ENCODE measurements around the gene TNIP1. TPM values are rescaled to one million over a fixed set of nuclear protein-coding genes. Genes with fewer than 3 reads are reported as not detected.

Gene TNIP1
- total RNA-seq, 1 donor from 2014 or later = 99.6 TPM

DNA sequence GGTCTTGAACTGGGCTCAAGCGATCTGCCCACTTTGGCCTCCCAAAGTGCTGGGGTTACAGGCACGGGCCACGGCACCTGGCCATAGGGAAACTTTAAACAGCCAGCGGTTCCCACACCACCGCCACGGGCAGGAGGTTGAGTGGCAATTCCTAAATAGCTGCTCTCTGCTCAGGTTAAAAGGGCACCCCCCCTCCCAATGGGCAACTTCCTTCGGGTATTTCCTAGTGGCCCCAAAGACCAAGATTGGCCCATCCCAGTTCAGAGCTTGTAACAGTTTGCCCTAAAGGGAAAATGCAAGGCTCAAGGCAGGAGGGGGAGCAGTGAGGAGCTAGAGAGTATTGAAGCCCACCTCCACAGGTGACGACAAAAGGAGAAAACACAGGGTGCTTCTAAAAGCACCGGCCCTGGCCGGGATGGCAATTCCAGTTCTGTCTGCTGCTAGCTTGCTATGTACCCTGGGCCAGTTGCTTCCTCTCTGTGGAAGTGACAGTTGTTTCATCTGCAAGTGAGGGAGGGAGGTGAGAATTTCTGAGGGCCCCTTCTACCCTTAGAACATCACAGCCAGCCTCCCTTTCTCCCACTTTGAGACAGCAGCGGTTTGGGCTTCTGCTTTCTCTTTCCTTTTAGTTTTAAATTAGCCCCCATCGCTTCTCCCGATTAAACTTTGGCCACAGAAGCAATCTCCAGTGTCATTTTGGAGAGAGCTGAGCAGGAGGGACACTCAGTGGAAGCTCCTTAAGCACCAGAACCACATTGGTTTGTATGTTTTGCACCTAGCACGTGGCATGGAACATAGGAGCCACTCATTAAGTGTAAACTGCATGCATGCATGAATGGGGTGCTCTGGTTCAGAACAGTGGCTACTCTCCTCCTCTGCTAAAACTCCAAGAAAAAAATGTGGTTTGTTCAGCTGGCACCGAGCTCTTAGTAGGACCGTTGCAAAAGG, 17.3 kb upstream of the TNIP1 start:
- Histone ChIP-seq H3K27me3 (ENCODE audit: low read depth) (no peaks in the 10 kb centered on the region), H3K4me3 (no peak overlapping the region), H3K36me3 (peaks cover 20% of the 10 kb centered on the region), H3K27ac (peak overlapping the region; percentile 11), H3K9me3 (no peaks in the 10 kb centered on the region), H3K4me1 (peaks cover 91% of the 10 kb centered on the region)
- intact Hi-C loops (cut with DNase I) = no loop called here
- TF ChIP-seq, protein P1, sequence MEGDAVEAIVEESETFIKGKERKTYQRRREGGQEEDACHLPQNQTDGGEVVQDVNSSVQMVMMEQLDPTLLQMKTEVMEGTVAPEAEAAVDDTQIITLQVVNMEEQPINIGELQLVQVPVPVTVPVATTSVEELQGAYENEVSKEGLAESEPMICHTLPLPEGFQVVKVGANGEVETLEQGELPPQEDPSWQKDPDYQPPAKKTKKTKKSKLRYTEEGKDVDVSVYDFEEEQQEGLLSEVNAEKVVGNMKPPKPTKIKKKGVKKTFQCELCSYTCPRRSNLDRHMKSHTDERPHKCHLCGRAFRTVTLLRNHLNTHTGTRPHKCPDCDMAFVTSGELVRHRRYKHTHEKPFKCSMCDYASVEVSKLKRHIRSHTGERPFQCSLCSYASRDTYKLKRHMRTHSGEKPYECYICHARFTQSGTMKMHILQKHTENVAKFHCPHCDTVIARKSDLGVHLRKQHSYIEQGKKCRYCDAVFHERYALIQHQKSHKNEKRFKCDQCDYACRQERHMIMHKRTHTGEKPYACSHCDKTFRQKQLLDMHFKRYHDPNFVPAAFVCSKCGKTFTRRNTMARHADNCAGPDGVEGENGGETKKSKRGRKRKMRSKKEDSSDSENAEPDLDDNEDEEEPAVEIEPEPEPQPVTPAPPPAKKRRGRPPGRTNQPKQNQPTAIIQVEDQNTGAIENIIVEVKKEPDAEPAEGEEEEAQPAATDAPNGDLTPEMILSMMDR (IDR thresholded peaks at IDR 0.05) = no peak
- DNase-seq (no peak), ATAC-seq (no peak)

DNA sequence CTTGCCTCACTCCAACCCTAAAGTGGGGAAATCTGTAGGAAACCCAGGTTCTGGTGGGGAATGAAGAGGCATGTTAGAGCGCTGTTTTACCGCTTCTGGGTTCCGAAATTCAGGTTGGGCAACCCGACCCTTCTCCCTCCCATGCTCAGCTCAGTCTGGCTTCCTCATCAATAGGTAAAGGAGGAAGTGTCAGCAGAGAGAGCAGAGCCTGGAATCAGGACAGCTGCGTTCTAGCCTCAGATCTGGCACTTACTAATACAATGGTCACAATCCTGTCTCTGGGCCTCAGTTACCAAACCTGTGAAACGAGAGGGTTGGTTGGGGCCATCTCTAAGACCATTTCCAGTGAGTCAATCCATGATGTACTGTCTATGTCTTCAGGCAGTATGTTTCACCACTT, 16.2 kb upstream of the TNIP1 start:
- ATAC-seq = no peak

DNA sequence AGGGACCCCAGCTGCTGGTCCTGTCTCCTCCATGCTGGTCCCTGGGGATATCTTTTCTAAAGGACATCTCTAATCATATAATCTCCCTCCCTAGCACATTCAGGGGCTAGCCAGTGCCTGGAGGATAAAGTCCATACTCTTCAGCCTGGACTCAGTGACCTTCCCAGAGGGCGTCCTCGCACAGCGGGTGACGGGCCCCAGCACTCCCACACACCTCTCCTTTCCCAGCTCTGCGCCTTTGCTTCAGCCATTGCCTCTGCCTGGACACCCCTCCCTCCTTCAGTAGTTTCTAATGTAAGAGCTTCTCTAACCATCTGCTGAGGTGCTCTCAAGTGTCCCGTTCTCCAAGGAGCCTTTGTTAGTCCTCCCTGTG, 15.2 kb upstream of the TNIP1 start:
- H3K27ac ChIP-seq = peak overlapping the region; percentile 81
- no peak overlapping the region for H3K4me3 ChIP-seq
- DNase-seq (no peak), ATAC-seq (no peak)
- intact Hi-C loops (cut with DNase I) = no loop called here
- no peaks in the 10 kb centered on the region for H3K9me3 ChIP-seq
- TF ChIP-seq, protein P1 (IDR thresholded peaks at IDR 0.05) = no peak
- no peaks in the 10 kb centered on the region for H3K27me3 ChIP-seq (ENCODE audit: low read depth)
- peaks cover 83% of the 10 kb centered on the region for H3K4me1 ChIP-seq
- H3K36me3 ChIP-seq = peaks cover 1% of the 10 kb centered on the region

More for the DNA sequence above, 16.2 kb upstream of the TNIP1 start:
- Histone ChIP-seq H3K4me3 (no peak overlapping the region), H3K27ac (no peak overlapping the region), H3K4me1 (peaks cover 94% of the 10 kb centered on the region), H3K36me3 (peaks cover 11% of the 10 kb centered on the region), H3K9me3 (no peaks in the 10 kb centered on the region), H3K27me3 (ENCODE audit: low read depth) (no peaks in the 10 kb centered on the region)
- TF ChIP-seq, protein P1 (IDR thresholded peaks at IDR 0.05) = no peak
- DNase-seq = no peak
- intact Hi-C loops (cut with DNase I) = no loop called here

DNA sequence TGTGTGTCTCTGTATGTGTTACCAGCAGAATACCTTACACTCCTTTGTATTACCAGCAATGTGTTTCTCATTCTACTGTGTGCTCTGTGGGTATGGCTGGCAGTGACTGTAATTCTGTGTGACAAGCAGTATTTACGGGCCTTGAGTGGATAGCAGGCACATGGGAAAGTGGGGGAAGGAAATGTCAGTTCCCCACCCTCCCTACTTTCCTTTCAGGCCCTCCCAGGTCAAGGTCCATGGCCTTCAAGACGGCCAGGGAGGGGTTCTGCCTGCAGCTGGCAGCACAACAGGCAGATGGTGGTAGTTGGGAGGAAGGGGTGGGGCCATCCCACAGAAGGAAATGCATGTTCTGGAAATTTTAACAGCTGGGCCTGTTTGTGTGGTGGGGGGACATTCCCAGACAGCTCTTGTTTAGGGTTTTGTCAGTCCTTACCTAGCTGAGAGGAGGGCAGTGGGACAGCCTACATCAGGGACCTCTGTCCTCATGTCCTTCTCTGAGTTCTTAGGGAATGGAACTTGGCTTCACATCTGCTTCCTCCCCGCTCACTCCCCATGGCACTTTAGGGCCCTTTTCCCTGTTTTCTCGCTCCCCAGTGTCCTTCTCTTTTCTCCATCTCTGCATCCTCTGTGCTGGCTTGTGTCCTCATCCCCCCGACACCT, 14.6 kb upstream of the TNIP1 start:
- Histone ChIP-seq H3K27me3 (ENCODE audit: low read depth) (no peaks in the 10 kb centered on the region), H3K27ac (peak overlapping the region; percentile 81), H3K4me3 (no peak overlapping the region), H3K9me3 (no peaks in the 10 kb centered on the region), H3K36me3 (no peaks in the 10 kb centered on the region), H3K4me1 (peaks cover 78% of the 10 kb centered on the region)
- intact Hi-C loops (cut with DNase I) = no loop called here
- DNase-seq (no peak), ATAC-seq (no peak)
- TF ChIP-seq, protein P1 (IDR thresholded peaks at IDR 0.05) = no peak

DNA sequence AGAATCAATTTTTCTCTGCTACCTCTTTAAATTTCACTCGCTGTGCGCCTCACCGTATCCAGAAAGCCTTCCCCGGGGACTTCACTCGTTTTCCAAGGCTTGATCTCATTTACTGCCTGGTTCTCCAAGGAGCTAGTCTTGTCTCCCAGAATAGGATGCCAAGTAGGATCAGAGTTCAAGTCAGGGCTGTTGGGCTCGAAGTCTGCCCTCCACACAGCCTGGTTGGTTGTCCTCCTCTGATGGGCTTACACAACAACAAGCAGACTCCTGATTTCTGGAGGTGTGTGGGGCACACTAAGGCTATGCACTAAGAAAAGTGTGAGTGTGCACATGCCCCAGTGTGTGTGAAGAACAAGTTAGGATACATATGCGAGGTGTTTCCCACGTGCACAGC, 14.0 kb upstream of the TNIP1 start:
- no peaks in the 10 kb centered on the region for H3K9me3 ChIP-seq
- H3K27me3 ChIP-seq (ENCODE audit: low read depth) = no peaks in the 10 kb centered on the region
- no peaks in the 10 kb centered on the region for H3K36me3 ChIP-seq
- peaks cover 72% of the 10 kb centered on the region for H3K4me1 ChIP-seq
- H3K4me3 ChIP-seq = no peak overlapping the region
- TF ChIP-seq, protein P1 (IDR thresholded peaks at IDR 0.05) = no peak
- no peak for ATAC-seq
- peak overlapping the region; percentile 81 for H3K27ac ChIP-seq
- intact Hi-C loops (cut with DNase I) = no loop called here
- DNase-seq = no peak

Measured in lower lobe of right lung (tissue), 2 donors.